Omental fat pad (tissue), 4 donors: ENCODE data around the gene DCAF6. TPM values are rescaled to one million over a fixed set of nuclear protein-coding genes. Genes with fewer than 3 reads are reported as not detected.

Experiments
- ATAC-seq: fragments of 150-250 bp; one replicate; pipeline ENCODE4 v1.9.1; 2016; ENCODE audit warnings: mild to moderate bottlenecking, moderate library complexity; ENCODE audit not compliant: low FRiP score
- DNase-seq: peaks from one replicate; pipeline ENCODE4 v3.0.0-alpha.2; 2019; ENCODE audit warnings: low spot score
- CTCF ChIP-seq, 3 donors: fragments of 450-650 bp; IDR thresholded peaks; one replicate each; pipeline ENCODE4 v1.5.1; 2016 to 2017; ENCODE audit warnings: antibody characterized with exemption in 3 of 3, mild to moderate bottlenecking in 3 of 3, moderate library complexity in 2 of 3
- total RNA-seq, 4 donors: library from RNA; depleted of rRNA; stranded (reverse); fragments of >200 nt; gene quantifications; one replicate each; pipeline ENCODE4 v1.1.0, GENCODE V29; 2016

The DCAF6 gene
- total RNA-seq, 4 donors from 2014 or later, result 57.2 to 98.4 (median 75.5) TPM

DNA sequence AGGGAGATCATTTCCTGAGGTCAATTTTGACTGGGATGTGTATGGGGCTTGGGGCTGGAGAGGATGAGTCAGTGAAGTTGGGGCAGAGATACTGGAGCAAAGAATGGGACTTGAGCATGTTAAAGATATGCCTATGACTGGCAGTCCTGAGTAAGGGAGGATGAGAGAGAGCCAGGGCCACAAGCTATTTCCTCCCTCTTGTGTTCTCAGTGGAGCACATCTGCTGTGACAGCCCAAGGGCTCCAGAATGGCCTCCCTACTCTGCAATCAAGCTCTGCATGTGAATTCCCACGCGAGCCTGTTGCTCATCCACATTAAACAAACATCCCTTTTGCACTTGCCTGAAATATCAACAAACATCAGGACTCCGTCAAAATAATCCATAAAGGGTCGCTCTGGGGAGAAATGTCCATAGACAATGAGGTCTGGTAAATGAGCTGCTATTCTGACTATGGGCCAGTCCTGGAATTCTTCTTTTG lies 31.8 kb upstream of the DCAF6 start:
- TF ChIP-seq CTCF (IDR thresholded peaks at IDR 0.05), result no peak
- DNase-seq (no peak), ATAC-seq (no peak)

GRCh38 chr1:167905182-167905581 lies 31.3 kb upstream of the DCAF6 start:
- TF ChIP-seq CTCF (IDR thresholded peaks at IDR 0.05), result no peak
- no peak for ATAC-seq
- DNase-seq, result no peak

DNA sequence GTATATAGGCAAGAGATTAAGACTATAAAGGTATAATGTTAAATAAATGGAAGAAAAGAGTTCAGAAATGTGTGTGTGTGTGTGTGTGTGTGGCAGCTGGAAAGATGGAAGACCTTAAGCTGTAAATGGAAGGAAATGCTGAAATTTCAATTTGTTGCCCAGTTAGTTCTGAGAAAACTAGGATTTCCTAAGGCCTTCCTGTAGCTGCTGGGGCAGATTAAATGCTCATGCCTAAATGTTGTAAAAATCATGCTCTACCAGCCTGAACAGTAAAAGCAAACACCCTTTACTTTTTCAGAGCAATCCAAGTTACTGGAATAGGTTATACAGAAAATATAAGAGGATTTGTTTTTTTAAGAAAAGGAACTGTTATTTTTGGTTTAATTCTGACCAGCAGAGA lies 30.8 kb upstream of the DCAF6 start:
- no peak for TF ChIP-seq CTCF (IDR thresholded peaks at IDR 0.05)
- no peak for ATAC-seq

GRCh38 chr1:167909691-167910180 lies 26.7 kb upstream of the DCAF6 start:
- TF ChIP-seq CTCF (IDR thresholded peaks at IDR 0.05), result no peak
- no peak for DNase-seq
- no peak for ATAC-seq

More for the DNA sequence above, 30.8 kb upstream of the DCAF6 start:
- DNase-seq, result no peak

DNA sequence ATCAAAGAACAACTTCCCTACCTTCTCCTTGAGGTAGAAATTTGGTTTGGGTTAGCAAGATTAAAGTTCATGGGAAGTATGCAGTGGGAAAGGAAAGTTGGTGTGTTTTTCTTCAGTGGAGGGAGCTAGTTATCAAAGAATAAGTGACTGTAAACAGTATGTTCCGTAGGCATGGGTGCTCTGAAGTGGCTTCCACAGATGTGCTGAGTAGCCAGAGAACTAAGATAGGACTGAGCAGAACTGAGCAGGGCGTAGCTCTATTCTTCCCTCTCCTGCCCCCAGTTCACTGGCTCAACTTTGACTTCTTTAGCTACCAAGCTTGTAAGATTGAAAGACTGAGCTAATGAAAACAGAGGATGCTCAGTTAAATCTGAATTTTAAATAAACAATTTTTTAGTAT lies 26.0 kb upstream of the DCAF6 start:
- DNase-seq (no peak), ATAC-seq (no peak)
- no peak for TF ChIP-seq CTCF (IDR thresholded peaks at IDR 0.05)

GRCh38 chr1:167911413-167911812 lies 25.1 kb upstream of the DCAF6 start:
- DNase-seq (no peak), ATAC-seq (no peak)
- TF ChIP-seq CTCF (IDR thresholded peaks at IDR 0.05), result no peak

- no peak for TF ChIP-seq CTCF (IDR thresholded peaks at IDR 0.05)
- ATAC-seq, result no peak
- DNase-seq, result no peak
These were observed 24.2 kb upstream of the DCAF6 start for GRCh38 chr1:167912294-167912693.
